HG03175 (cell line): ENCODE data around the gene ITIH1.

ENCODE experiments used
- ATAC-seq: cut with Tn5 transposase; IDR thresholded peaks from one replicate; pipeline ENCODE4 v1.9.1; 2021; ENCODE audit warnings: mild to moderate bottlenecking, moderate library complexity; ENCODE audit not compliant: unreplicated experiment

ITIH1 gene

DNA sequence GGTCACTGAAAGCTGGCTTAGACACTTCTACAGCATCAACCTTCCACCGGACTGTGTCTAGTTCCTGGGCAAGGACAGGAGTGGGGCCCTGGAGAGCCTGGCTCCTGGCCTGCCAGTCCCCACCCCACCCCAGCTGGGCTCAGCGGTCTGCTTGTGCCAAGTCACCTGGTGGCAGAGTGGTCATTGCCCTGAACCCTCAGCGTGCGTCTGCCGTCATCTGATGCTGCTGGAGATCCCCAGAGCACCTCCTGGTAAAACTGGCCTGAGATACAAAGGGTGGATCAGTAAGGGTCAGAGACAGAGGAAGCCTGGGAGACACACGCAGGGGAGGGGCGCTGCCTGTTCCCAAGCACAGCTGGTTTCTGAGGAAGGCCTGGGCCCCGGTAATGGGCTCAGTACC lies 36.4 kb downstream of the ITIH1 start:
- no peak for ATAC-seq

DNA sequence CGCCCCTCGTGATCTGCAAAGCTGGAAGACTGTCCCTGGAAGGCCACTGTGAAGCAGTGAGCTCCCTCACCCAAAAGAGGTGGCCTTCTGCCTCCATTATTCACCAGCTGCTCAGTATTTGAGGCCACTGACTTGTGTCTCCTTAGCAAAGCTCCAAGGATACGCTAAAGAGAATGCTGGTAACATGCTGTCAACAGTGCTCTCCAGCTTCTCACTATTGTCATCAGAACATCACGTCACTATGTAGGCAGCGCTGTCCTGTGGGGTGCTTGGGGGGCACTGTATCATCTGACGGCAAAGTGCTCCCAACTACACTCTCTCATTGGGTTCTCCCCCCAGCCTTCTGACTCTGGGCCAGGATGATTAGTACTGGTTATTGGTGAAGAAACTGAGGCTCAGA lies 38.8 kb downstream of the ITIH1 start:
- ATAC-seq: no peak

DNA sequence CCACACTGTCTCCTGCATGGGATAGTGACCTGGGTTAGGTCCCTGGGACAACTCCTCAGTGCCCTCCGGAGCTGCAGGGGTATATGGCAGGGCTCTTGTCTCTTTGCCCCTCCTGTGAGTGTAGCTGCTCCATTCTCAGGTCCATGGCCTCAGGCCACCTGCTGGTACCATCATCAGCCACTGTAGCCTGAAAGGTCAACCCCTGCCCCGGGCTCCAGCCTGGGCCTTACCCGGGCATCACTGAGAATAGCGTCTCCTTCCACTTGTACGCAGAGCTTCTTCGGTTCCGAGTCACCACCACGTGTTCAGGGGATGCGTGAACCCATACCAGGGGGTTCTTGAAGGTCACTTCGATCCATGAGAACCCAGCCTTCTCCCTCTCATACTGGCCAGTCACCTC lies 39.3 kb downstream of the ITIH1 start:
- ATAC-seq: no peak

GRCh38 chr3:52817221-52817620 lies 39.8 kb downstream of the ITIH1 start:
- no peak for ATAC-seq

- ATAC-seq: no peak
Measured at GRCh38 chr3:52817860-52818259, 40.5 kb downstream of the ITIH1 start.

DNA sequence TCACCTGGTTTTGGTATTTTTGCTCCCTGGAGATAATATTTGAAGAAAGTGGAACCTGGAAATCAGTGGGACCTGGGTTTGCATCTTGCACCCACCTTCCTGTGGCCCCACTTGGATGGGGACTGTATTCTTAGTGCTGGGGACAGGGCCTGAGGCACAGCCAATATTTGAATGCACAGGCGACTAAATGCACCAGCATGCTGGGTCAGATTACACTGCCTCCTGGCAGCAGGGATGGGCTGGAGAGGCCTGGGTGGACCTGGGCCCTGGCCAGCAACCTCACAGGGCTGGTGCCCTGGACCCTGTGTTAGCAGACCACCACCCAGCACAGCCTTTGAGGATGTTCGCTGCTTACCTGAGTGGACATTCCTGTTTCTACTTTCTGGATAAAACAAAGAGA lies 42.5 kb downstream of the ITIH1 start:
- no peak for ATAC-seq

GRCh38 chr3:52820736-52821135 lies 43.3 kb downstream of the ITIH1 start:
- ATAC-seq: no peak

DNA sequence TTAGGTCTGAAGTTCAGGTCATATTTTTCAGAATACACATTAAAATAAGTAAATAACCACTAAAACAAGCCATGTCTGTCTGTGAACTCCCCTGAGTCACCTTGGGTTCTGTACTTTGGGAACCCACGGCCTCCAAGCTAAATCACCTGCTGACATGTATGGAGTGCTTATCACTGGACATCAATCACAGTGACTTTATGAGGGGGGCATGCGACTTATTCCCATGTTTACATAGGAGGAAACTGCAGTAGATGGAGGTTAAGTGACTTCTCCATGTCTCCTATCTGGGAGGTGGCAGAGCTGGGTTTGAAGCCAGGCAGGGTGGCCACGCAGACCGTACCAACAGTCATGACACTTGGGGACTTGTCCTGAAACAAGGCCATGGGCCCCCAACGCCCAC lies 45.0 kb downstream of the ITIH1 start:
- no peak for ATAC-seq

GRCh38 chr3:52824037-52824436 lies 46.6 kb downstream of the ITIH1 start:
- no peak for ATAC-seq

GRCh38 chr3:52827441-52827840 lies 50.0 kb downstream of the ITIH1 start:
- no peak for ATAC-seq

- ATAC-seq: no peak
Measured at GRCh38 chr3:52827866-52828376, 50.5 kb downstream of the ITIH1 start.

DNA sequence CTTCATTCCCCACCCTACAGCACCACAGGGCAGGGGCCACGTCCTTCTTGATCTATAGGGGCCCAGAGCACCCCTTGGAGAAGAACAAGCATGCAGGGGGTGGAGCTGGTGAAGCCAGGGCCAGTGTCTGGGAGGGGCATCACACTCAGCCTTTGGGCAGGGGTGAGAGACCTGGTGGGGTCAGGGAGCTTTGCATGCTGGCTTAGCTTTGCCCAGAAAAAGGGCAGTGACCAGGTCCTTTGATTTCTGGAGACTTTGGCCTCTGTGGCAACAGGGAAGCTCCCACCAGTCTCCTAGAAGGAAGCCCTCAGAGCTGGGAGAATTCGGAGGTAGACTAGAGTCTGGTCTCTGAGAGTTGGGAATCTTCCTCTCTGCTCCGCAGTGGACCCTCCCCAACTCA lies 52.1 kb downstream of the ITIH1 start:
- ATAC-seq: no peak

- no peak for ATAC-seq
Measured at GRCh38 chr3:52829906-52830463, 52.6 kb downstream of the ITIH1 start.

- no peak for ATAC-seq
Measured at GRCh38 chr3:52830535-52831258, 53.3 kb downstream of the ITIH1 start, which contains the start of gene ITIH4. Gene ITIH4, minus strand, starts transcription at chr3:52830672. Its CDS starts 30 bp downstream, at chr3:52830642.

DNA sequence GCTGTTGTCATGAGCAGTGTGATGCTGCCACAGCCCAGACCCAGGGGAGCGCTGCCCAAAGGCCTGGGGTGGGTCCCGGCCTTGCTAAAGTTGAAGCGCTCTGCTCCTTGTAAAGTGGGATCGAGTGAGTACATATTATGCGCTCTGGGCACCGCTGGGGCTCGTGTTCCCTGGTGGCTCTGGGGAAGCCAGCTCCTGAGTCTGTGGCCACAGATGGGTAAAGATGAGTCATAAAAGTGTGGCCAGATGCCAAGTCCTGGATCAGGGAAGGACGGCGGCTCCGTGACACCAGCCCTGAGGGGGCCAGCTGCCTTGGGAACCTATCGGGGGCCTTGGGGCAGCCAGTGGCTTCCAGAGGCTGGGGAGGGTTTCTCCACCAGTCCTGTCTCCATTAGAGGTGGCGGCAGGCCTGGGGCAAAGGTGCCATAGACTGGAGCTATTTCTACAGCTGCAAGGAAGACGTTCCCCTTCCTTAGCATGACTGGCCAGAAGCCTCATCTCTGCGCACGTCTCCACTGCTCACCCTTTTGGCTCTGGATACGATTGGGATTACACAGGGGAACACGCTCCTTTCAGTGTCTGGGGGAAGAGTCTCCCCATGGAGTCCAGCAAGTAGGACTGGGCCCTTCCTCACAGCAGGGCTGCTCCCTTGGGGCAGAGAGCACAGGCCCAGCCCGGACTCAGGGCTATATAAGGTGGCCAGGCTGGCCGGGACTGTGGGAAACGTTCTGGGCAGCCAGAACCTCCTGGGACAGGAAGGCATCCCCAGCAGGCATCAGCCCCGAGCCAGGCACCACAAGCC lies 54.3 kb downstream of the ITIH1 start:
- ATAC-seq: no peak

GRCh38 chr3:52833202-52833601 lies 55.8 kb downstream of the ITIH1 start:
- ATAC-seq: no peak

DNA sequence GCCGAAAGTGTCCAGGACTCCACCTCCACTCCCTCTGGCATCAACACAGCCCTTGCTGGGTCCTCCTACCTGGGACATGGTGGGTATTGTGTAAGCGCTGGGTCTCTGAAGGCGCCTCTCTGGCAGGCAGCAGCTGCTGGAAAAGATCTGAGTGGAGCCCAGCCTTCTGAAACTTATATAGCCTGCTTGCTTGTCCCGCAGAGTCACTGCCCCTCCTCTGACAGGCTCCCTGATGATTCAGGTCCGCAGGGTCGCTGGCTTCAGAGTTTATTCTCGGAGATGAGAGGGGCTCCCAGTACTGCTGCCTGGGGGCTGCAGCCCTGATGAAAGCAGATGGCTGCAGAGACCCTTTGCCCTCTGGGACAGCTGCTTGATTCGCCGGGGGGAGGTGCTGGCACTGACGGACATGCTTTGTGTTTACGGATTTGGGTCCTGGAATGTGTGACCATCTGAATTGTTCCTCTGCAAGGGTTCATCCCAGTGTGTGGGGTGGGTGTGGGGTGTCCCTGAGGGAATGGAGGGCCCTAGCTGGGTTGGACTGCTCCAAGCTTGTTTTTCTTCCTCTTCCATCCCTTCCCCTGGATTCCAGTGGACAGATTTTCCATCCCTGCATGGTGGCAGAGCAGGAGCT lies 57.6 kb downstream of the ITIH1 start, which contains the start of gene MUSTN1:
MUSTN1 (minus strand) TSS at position 149 of the 631 bp plus-strand sequence; CDS start at position 78, 71 bp downstream.
- ATAC-seq: no peak

DNA sequence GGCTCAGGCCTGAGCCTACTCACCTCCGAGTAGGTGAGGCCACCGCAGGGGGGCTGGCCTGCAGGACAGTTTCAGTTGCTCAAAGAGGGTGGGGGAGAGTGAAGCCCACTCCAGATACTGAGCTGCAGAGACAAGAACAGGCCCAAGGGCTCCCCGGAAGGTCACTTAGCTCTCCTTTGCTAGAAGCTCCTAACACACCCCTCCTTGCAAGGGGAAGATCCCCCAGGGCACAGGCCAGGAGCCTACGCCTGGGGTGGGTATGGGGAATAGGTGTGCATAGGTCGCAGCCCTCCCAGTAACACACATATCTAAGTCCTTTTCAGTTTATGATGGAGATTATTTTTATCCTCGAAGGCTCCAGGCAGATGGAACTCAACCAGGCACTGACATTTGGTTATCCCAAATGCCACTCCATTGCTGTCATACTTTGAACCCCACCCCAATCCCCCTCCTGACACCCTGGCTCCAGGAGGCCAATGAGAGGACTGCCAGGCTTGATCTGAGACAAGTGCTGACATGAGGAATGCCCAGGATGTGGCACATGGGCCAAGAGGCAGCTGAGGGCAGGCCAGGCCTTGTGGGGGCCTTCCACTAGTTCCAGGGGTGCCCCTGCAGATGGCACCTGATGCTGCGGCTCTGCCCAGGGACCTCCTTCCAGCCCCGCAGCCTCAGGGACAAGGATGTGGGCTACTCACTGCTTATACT lies 58.5 kb downstream of the ITIH1 start:
- no peak for ATAC-seq

DNA sequence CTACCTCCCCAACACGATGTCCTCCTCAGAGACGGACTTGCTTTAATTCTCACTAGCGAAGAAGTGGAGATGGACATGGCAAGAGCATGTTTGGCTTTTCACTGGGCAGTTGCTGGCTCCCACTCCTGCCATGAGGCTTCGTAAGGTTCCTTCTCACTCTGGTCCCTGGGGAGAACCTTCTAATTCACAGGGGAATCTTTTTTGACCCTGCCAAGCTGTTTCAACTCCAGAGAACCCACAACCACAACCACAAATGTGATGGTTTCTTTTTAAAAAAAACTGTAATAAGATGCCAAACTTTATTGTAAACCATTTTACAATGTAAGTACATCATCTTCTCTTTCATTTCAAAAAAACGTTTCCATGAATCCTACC lies 59.1 kb downstream of the ITIH1 start:
- no peak for ATAC-seq

DNA sequence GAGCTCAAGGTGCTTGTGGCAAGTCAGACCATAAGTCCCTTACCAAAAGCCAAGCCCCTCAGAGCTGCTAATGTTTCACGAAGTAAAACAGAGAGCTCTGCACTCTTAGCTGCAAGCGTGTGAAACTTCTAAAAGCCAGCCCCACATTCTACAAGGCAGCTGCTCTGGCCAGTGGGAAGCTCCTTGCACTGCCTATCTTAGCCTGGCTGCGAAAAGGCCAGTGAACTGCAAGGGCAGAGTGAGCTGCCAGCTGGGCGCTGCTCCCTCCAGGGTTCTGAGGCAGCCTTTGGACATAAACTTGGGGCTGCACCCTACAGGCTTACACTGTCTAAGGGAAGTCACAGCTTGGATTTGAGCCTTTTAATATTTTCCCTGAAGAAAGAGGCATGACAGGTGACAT lies 59.6 kb downstream of the ITIH1 start:
- no peak for ATAC-seq
